Measurements from ENCODE around the gene ARAP2.

- TF ChIP-seq POLR2A (IDR thresholded peaks at IDR 0.05; ENCODE audit: insufficient read depth in 1 of 2, low read depth in 2 of 2, low read length in 2 of 2) = no peak
- no peak for TF ChIP-seq CTCF (CRISPR knock-in tag; IDR thresholded peaks at IDR 0.05)
- TF ChIP-seq HNRNPLL (IDR thresholded peaks at IDR 0.05; ENCODE audit: low read depth, low read length, poor library complexity, severe bottlenecking) = no peak
- no peak for TF ChIP-seq NFIC (IDR thresholded peaks at IDR 0.05; ENCODE audit: low read length)
Observed at GRCh38 chr4:36115312-36115711, 129.0 kb downstream of the ARAP2 start.
